Right lobe of liver (tissue), 6 donors: ENCODE results near the gene GATA2. TPM values are rescaled to one million over a fixed set of nuclear protein-coding genes. Genes with fewer than 3 reads are reported as not detected.

Experiments used
- ATAC-seq, 4 donors: fragments of 200-7000 bp; cut with Tn5 transposase; one replicate each; pipeline ENCODE4 v1.9.1; 2020; ENCODE audit warnings: mild to moderate bottlenecking in 4 of 4, moderate library complexity in 4 of 4
- DNase-seq, 3 donors: peaks; one replicate each; pipeline ENCODE4 v3.0.0-alpha.2; 2020
- H3K27ac ChIP-seq, 3 donors: fragments of 200-600 bp; one replicate each; pipeline ENCODE4 v1.8.0; 2022
- H3K27me3 ChIP-seq, 2 donors: fragments of 200-600 bp; one replicate each; pipeline ENCODE4 v1.8.0; 2022
- H3K36me3 ChIP-seq, 4 donors: fragments of 200-600 bp; sonication (generic) in 1 of 4; one replicate each; pipeline versions ENCODE4 v1.5.1 to v1.8.0; 2017 to 2022; ENCODE audit warnings: control low read depth in 1 of 4
- H3K4me1 ChIP-seq, 4 donors: fragments of 200-600 bp; sonication (generic) in 1 of 4; one replicate each; pipeline versions ENCODE4 v1.5.1 to v1.8.0; 2017 to 2022; ENCODE audit warnings: control low read depth in 1 of 4
- H3K4me3 ChIP-seq, 3 donors: fragments of 200-600 bp; one replicate each; pipeline ENCODE4 v1.8.0; 2022
- H3K9me3 ChIP-seq, 4 donors: fragments of 200-600 bp; sonication (generic) in 1 of 4; one replicate each; pipeline versions ENCODE4 v1.5.1 to v1.8.0; 2017 to 2022; ENCODE audit warnings: control low read depth in 1 of 4
- CTCF ChIP-seq, 4 donors: fragments of 200-600 bp in 3 of 4; fragments of 450-650 bp in 1 of 4; IDR thresholded peaks; one replicate each; pipeline versions ENCODE4 v1.5.1 to v1.8.0; 2016 to 2022; ENCODE audit warnings: antibody characterized with exemption in 4 of 4, mild to moderate bottlenecking in 2 of 4
- POLR2A ChIP-seq: fragments of 450-650 bp; IDR thresholded peaks from one replicate; pipeline ENCODE4 v1.6.1; 2017; ENCODE audit warnings: antibody characterized with exemption, mild to moderate bottlenecking
- WGBS: methylation state at CpG from one replicate; pipeline ENCODE4 v1.1.6; 2018; ENCODE audit warnings: low coverage, low lambda C conversion rate; ENCODE audit not compliant: insufficient coverage; ENCODE audit errors: missing lambda C conversion rate; 5-methylcytosine and 5-hydroxymethylcytosine counted together
- intact Hi-C, 2 donors: fragments of 100-400 bp; cut with DNase I; formaldehyde crosslinking; loops; one replicate each; pipeline versions ENCODE4 v1.11.2 to v1.14.1; 2022
- total RNA-seq, 6 experiments: library from RNA; depleted of rRNA in 2 of 6; stranded (reverse); fragments of >200 nt in 2 of 6; fragmentation: NEBNext Ultra II Directional in 3 of 6; extraction: Animal tissue kit (Norgen Biotek cat#: 25700) in 3 of 6; gene quantifications; one replicate each; pipeline versions ENCODE4 v1.1.0 to v1.2.4, GENCODE V29; 2016 to 2023
- donor health status: DM: no; HTN: yes; CAD: no.
- donor health status: DM: no; HTN: no; CAD: no.
- donor health status: DM: no; HTN: no; CAD: no.
- donor health status: DM: no; HTN: yes; CAD: no.
- donor health status: DM: no; HTN: yes; CAD: no.

Gene GATA2
- total RNA-seq, 6 experiments from 2014 or later, result 0.60 to 1.3 (median 0.76) TPM

- no peaks in the 10 kb centered on the region for H3K9me3 ChIP-seq
- H3K4me3 ChIP-seq, result no peak overlapping the region
- ATAC-seq (no peak), DNase-seq (no peak)
- TF ChIP-seq CTCF (IDR thresholded peaks at IDR 0.05) (no peak), POLR2A (no peak)
- intact Hi-C loops, result loop anchor here (5.0 to 10.0 kb wide), 3 partner anchors 72 to 425 kb away; no protein-coding TSS in a partner anchor
- peaks cover 0 to 12% (median 5%) of the 10 kb centered on the region in 4 donors for H3K4me1 ChIP-seq
- H3K36me3 ChIP-seq, result no peaks in the 10 kb centered on the region
- 85% methylated on average over 4 of the region's 4 CpGs for WGBS
- H3K27me3 ChIP-seq, result peaks cover 0 to 18% of the 10 kb centered on the region in 2 donors
- no peak overlapping the region for H3K27ac ChIP-seq
Observed at GRCh38 chr3:128499724-128500275, 6.8 kb upstream of the GATA2 start.

- Histone ChIP-seq H3K36me3 (no peaks in the 10 kb centered on the region), H3K9me3 (no peaks in the 10 kb centered on the region), H3K27me3 (peaks cover 0 to 18% of the 10 kb centered on the region in 2 donors), H3K4me3 (no peak overlapping the region), H3K4me1 (peaks cover 0 to 12% (median 5%) of the 10 kb centered on the region in 4 donors), H3K27ac (no peak overlapping the region)
- DNase-seq, result peak in 1 of 3 donors; percentile 32
- TF ChIP-seq POLR2A (no peak), CTCF (IDR thresholded peaks at IDR 0.05) (no peak)
- intact Hi-C loops, result loop anchor here (5.0 to 10.0 kb wide), 3 partner anchors 72 to 424 kb away; no protein-coding TSS in a partner anchor
- ATAC-seq, result no peak
- 45% methylated on average over 4 of the region's 15 CpGs for WGBS
Observed at GRCh38 chr3:128498901-128499530, 6.0 kb upstream of the GATA2 start.

GRCh38 chr3:128498127-128498626, 5.2 kb upstream of the GATA2 start:
- no peak for TF ChIP-seq POLR2A
- TF ChIP-seq CTCF (IDR thresholded peaks at IDR 0.05), result no peak
- no peaks in the 10 kb centered on the region for H3K9me3 ChIP-seq
- peaks cover 0 to 21% of the 10 kb centered on the region in 2 donors for H3K27me3 ChIP-seq
- peak in 1 of 3 donors; percentile 23 for DNase-seq
- no peaks in the 10 kb centered on the region for H3K36me3 ChIP-seq
- no peak overlapping the region for H3K4me3 ChIP-seq
- intact Hi-C loops, result loop anchor here (5.0 to 10.0 kb wide), 3 partner anchors 71 to 423 kb away; no protein-coding TSS in a partner anchor
- H3K4me1 ChIP-seq, result peaks cover 0 to 12% (median 5%) of the 10 kb centered on the region in 4 donors
- whole genome bisulfite sequencing, result 13% methylated on average over 4 of the region's 5 CpGs
- no peak for ATAC-seq
- H3K27ac ChIP-seq, result no peak overlapping the region

GRCh38 chr3:128497305-128498126, 4.5 kb upstream of the GATA2 start:
- H3K4me3 ChIP-seq, result peak overlapping the region; percentile 25 to 57 (median 50)
- WGBS, result under 1% methylated on average over 37 of the region's 77 CpGs
- intact Hi-C loops, result loop anchor here (5.0 to 10.0 kb wide), 3 partner anchors 70 to 423 kb away; no protein-coding TSS in a partner anchor
- no peak for TF ChIP-seq POLR2A
- TF ChIP-seq CTCF (IDR thresholded peaks at IDR 0.05), result peak; percentile 49 to 85 (median 56)
- H3K36me3 ChIP-seq, result no peaks in the 10 kb centered on the region
- peaks cover 1 to 28% of the 10 kb centered on the region in 2 donors for H3K27me3 ChIP-seq
- H3K27ac ChIP-seq, result no peak overlapping the region
- ATAC-seq (peak; percentile 64 to 81 (median 76)), DNase-seq (peak; percentile 63 to 72 (median 69))
- H3K9me3 ChIP-seq, result no peaks in the 10 kb centered on the region
- H3K4me1 ChIP-seq, result peaks cover 0 to 18% (median 5%) of the 10 kb centered on the region in 4 donors
